ENCODE results near the gene CDKAL1. TPM values are rescaled to one million over a fixed set of nuclear protein-coding genes. Genes with fewer than 3 reads are reported as not detected.

Gene CDKAL1
- total and polyA plus RNA-seq, 2 of the 8 experiments (the other 6 are each of a cell fraction or from before 2014, with no cell fraction given) = 8.4 to 24.6 TPM

- TF ChIP-seq RNF2 (IDR thresholded peaks at IDR 0.05; ENCODE audit: borderline replicate concordance, low read depth, low read length, missing control alignments, poor library complexity, severe bottlenecking) = no peak
- no peak for TF ChIP-seq FOSL1 (IDR thresholded peaks at IDR 0.05; ENCODE audit: insufficient read depth, low read depth, low read length)
- no peak for TF ChIP-seq EGR1 (IDR thresholded peaks at IDR 0.05; ENCODE audit: borderline replicate concordance, low read depth, low read length)
- no peak for TF ChIP-seq SIN3A (conservative IDR thresholded peaks at IDR 0.05 in 1 of 2, IDR thresholded peaks at IDR 0.05 in 1 of 2; ENCODE audit: low read depth in 1 of 2, low read length in 2 of 2)
- TF ChIP-seq ZNF274 (IDR thresholded peaks at IDR 0.05; ENCODE audit: borderline replicate concordance, extremely low read depth, low read length) = no peak
- no peak for TF ChIP-seq GTF2F1 (IDR thresholded peaks at IDR 0.05; ENCODE audit: borderline replicate concordance, low read depth, low read length)
Measured at GRCh38 chr6:21273451-21273850, 739.2 kb downstream of the CDKAL1 start (continued).

Data from H1 (cell line).